Esophagus muscularis mucosa (tissue), 3 donors: ENCODE results near the gene FTH1.

Experiments
- CTCF ChIP-seq, 3 experiments: fragments of 200-600 bp in 2 of 3; fragments of 450-650 bp in 1 of 3; sonication (generic) in 2 of 3; IDR thresholded peaks; one replicate each; pipeline ENCODE4 v1.5.1; 2017 to 2019; ENCODE audit warnings: antibody characterized with exemption in 3 of 3, mild to moderate bottlenecking in 2 of 3, moderate library complexity in 1 of 3
- POLR2A ChIP-seq: fragments of 450-650 bp; IDR thresholded peaks from one replicate; pipeline ENCODE4 v1.6.1; 2017; ENCODE audit warnings: antibody characterized with exemption, moderate library complexity, mild to moderate bottlenecking, low read depth

GRCh38 chr11:61940466-61940865 is 27.0 kb downstream of the FTH1 start:
- no peak for TF ChIP-seq CTCF (IDR thresholded peaks at IDR 0.05)
- no peak for TF ChIP-seq POLR2A
